GM11168 (cell line): ENCODE results near the gene NTN3.

Source experiments
- in situ Hi-C: fragments of 300-500 bp; cut with MboI; formaldehyde crosslinking; loops from one replicate; pipeline ENCODE4 v1.12.0; 2022; ENCODE audit warnings: low sequenced_read_pairs; ENCODE audit not compliant: unreplicated experiment

Gene NTN3

GRCh38 chr16:2471016-2471652 is at the start of gene NTN3:
TSS of gene NTN3 (plus strand) at chr16:2471297. CDS start at chr16:2471702, 405 bp downstream.
- in situ Hi-C loops: no loop called here

- in situ Hi-C loops: no loop called here
Measured at GRCh38 chr16:2422123-2422867, 48.8 kb upstream of the NTN3 start.

- in situ Hi-C loops: loop anchor here (5.0 kb wide), 1 partner anchor 77 kb away; no protein-coding TSS in a partner anchor
Measured at GRCh38 chr16:2424061-2425007, 46.8 kb upstream of the NTN3 start.

GRCh38 chr16:2425008-2425518 is 46.0 kb upstream of the NTN3 start:
- in situ Hi-C loops: loop anchor here (5.0 kb wide), 1 partner anchor 78 kb away; no protein-coding TSS in a partner anchor

GRCh38 chr16:2425825-2426430 is 45.2 kb upstream of the NTN3 start:
- in situ Hi-C loops: loop anchor here (5.0 kb wide), 1 partner anchor 79 kb away; no protein-coding TSS in a partner anchor

- in situ Hi-C loops: loop anchor here (5.0 kb wide), 1 partner anchor 80 kb away; no protein-coding TSS in a partner anchor
Measured at GRCh38 chr16:2426941-2427361, 44.1 kb upstream of the NTN3 start.

GRCh38 chr16:2427526-2427925 is 43.6 kb upstream of the NTN3 start:
- in situ Hi-C loops: loop anchor here (5.0 kb wide), 1 partner anchor 80 kb away; no protein-coding TSS in a partner anchor

- in situ Hi-C loops: loop anchor here (5.0 kb wide), 1 partner anchor 81 kb away; no protein-coding TSS in a partner anchor
Measured at GRCh38 chr16:2428051-2428783, 42.9 kb upstream of the NTN3 start.

GRCh38 chr16:2428784-2429033 is 42.4 kb upstream of the NTN3 start:
- in situ Hi-C loops: loop anchor here (5.0 kb wide), 1 partner anchor 81 kb away; no protein-coding TSS in a partner anchor

- in situ Hi-C loops: loop anchor here (5.0 kb wide), 1 partner anchor 82 kb away; no protein-coding TSS in a partner anchor
Measured at GRCh38 chr16:2429034-2429770, 41.9 kb upstream of the NTN3 start, which contains the start of gene CCNF. TSS of gene CCNF (plus strand) at chr16:2429447. CDS start at chr16:2429482, 35 bp downstream.

GRCh38 chr16:2429771-2430663 is 41.1 kb upstream of the NTN3 start:
- in situ Hi-C loops: loop anchor here (5.0 to 10.0 kb wide), 2 partner anchors 55 to 83 kb away; no protein-coding TSS in a partner anchor

- in situ Hi-C loops: loop anchor here (10.0 kb wide), 1 partner anchor 53 kb away; no protein-coding TSS in a partner anchor
Measured at GRCh38 chr16:2432286-2432685, 38.8 kb upstream of the NTN3 start.

GRCh38 chr16:2432801-2433505 is 38.1 kb upstream of the NTN3 start:
- in situ Hi-C loops: loop anchor here (10.0 kb wide), 1 partner anchor 52 kb away; no protein-coding TSS in a partner anchor

GRCh38 chr16:2435236-2435635 is 35.9 kb upstream of the NTN3 start:
- in situ Hi-C loops: loop anchor here (10.0 kb wide), 1 partner anchor 50 kb away; no protein-coding TSS in a partner anchor

GRCh38 chr16:2436110-2436509 is 35.0 kb upstream of the NTN3 start:
- in situ Hi-C loops: loop anchor here (10.0 kb wide), 1 partner anchor 49 kb away; no protein-coding TSS in a partner anchor
